G401.6 (cell line): ENCODE measurements around the gene SNX22.

Experiments used
- FAIRE-seq: peaks from 2 replicates; lab custom pipeline; 2012; peaks lifted over from hg19 to GRCh38; lab: Jason Lieb, UNC

The SNX22 gene

GRCh38 chr15:64134345-64134829 is 17.1 kb upstream of the SNX22 start:
- FAIRE-seq = no peak

GRCh38 chr15:64136347-64136746 is 15.2 kb upstream of the SNX22 start:
- no peak for FAIRE-seq

- FAIRE-seq = no peak
These were observed 14.2 kb upstream of the SNX22 start for GRCh38 chr15:64137226-64137833.

GRCh38 chr15:64138331-64138941 is 13.1 kb upstream of the SNX22 start:
- FAIRE-seq = no peak

- no peak for FAIRE-seq
These were observed 9.6 kb upstream of the SNX22 start for GRCh38 chr15:64141798-64142512.

- no peak for FAIRE-seq
These were observed 8.3 kb upstream of the SNX22 start for GRCh38 chr15:64143276-64143675.

- FAIRE-seq = no peak
These were observed 7.4 kb upstream of the SNX22 start for GRCh38 chr15:64144192-64144564.

- FAIRE-seq = no peak
These were observed 6.8 kb upstream of the SNX22 start for GRCh38 chr15:64144565-64145281.

- no peak for FAIRE-seq
These were observed 5.5 kb upstream of the SNX22 start for GRCh38 chr15:64146041-64146440.

GRCh38 chr15:64146520-64146884 is 5.0 kb upstream of the SNX22 start:
- FAIRE-seq = no peak

- FAIRE-seq = no peak
These were observed 4.4 kb upstream of the SNX22 start for GRCh38 chr15:64146885-64147681.

- no peak for FAIRE-seq
These were observed 3.4 kb upstream of the SNX22 start for GRCh38 chr15:64148168-64148567.

GRCh38 chr15:64148581-64148980 is 3.0 kb upstream of the SNX22 start:
- no peak for FAIRE-seq

- peak; percentile 8 for FAIRE-seq
These were observed 2.1 kb upstream of the SNX22 start for GRCh38 chr15:64149424-64149823.

- FAIRE-seq = no peak
These were observed 1.5 kb upstream of the SNX22 start for GRCh38 chr15:64149893-64150578.

GRCh38 chr15:64152507-64153387 is 1.2 kb downstream of the SNX22 start:
- FAIRE-seq = no peak

- FAIRE-seq = peak; percentile 88
These were observed 2.2 kb downstream of the SNX22 start for GRCh38 chr15:64153480-64154367.

GRCh38 chr15:64155802-64156651 is 4.5 kb downstream of the SNX22 start:
- no peak for FAIRE-seq
